ENCODE data around the gene TBX5. TPM values are rescaled to one million over a fixed set of nuclear protein-coding genes. Genes with fewer than 3 reads are reported as not detected.

TBX5 gene
- total and polyA plus RNA-seq, 2 experiments from 2014 or later = 0.21 TPM; not detected in 1

DNA sequence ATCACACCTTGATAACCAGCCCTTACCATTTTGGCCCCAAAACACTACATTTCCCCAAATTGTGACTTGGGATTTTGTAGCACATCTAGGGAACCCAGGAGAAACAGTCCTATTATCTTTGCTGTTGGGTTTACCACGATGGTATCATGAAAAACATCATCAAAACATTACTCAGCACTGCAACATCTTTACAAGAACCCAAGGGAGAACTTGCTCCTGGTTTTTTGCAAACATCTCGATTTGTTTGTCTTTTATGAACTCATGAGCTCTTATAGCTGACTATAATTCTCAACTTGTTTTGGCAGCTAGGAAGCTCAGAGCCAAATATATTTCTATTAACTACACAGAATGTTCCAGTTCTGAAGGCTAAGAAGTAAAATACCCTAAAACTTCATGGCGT is 65.7 kb downstream of the TBX5 start (continued):
- TF ChIP-seq, protein P1, sequence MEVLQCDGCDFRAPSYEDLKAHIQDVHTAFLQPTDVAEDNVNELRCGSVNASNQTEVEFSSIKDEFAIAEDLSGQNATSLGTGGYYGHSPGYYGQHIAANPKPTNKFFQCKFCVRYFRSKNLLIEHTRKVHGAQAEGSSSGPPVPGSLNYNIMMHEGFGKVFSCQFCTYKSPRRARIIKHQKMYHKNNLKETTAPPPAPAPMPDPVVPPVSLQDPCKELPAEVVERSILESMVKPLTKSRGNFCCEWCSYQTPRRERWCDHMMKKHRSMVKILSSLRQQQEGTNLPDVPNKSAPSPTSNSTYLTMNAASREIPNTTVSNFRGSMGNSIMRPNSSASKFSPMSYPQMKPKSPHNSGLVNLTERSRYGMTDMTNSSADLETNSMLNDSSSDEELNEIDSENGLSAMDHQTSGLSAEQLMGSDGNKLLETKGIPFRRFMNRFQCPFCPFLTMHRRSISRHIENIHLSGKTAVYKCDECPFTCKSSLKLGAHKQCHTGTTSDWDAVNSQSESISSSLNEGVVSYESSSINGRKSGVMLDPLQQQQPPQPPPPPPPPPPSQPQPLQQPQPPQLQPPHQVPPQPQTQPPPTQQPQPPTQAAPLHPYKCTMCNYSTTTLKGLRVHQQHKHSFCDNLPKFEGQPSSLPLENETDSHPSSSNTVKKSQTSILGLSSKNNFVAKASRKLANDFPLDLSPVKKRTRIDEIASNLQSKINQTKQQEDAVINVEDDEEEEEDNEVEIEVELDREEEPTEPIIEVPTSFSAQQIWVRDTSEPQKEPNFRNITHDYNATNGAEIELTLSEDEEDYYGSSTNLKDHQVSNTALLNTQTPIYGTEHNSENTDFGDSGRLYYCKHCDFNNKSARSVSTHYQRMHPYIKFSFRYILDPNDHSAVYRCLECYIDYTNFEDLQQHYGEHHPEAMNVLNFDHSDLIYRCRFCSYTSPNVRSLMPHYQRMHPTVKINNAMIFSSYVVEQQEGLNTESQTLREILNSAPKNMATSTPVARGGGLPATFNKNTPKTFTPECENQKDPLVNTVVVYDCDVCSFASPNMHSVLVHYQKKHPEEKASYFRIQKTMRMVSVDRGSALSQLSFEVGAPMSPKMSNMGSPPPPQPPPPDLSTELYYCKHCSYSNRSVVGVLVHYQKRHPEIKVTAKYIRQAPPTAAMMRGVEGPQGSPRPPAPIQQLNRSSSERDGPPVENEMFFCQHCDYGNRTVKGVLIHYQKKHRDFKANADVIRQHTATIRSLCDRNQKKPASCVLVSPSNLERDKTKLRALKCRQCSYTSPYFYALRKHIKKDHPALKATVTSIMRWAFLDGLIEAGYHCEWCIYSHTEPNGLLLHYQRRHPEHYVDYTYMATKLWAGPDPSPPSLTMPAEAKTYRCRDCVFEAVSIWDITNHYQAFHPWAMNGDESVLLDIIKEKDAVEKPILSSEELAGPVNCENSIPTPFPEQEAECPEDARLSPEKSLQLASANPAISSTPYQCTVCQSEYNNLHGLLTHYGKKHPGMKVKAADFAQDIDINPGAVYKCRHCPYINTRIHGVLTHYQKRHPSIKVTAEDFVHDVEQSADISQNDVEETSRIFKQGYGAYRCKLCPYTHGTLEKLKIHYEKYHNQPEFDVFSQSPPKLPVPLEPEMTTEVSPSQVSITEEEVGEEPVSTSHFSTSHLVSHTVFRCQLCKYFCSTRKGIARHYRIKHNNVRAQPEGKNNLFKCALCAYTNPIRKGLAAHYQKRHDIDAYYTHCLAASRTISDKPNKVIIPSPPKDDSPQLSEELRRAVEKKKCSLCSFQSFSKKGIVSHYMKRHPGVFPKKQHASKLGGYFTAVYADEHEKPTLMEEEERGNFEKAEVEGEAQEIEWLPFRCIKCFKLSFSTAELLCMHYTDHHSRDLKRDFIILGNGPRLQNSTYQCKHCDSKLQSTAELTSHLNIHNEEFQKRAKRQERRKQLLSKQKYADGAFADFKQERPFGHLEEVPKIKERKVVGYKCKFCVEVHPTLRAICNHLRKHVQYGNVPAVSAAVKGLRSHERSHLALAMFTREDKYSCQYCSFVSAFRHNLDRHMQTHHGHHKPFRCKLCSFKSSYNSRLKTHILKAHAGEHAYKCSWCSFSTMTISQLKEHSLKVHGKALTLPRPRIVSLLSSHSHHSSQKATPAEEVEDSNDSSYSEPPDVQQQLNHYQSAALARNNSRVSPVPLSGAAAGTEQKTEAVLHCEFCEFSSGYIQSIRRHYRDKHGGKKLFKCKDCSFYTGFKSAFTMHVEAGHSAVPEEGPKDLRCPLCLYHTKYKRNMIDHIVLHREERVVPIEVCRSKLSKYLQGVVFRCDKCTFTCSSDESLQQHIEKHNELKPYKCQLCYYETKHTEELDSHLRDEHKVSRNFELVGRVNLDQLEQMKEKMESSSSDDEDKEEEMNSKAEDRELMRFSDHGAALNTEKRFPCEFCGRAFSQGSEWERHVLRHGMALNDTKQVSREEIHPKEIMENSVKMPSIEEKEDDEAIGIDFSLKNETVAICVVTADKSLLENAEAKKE (CRISPR knock-in tag; IDR thresholded peaks at IDR 0.05) = no peak
- TF ChIP-seq POLR2AphosphoS5 (IDR thresholded peaks at IDR 0.05; ENCODE audit: low read depth) = no peak
- TF ChIP-seq, protein P2, sequence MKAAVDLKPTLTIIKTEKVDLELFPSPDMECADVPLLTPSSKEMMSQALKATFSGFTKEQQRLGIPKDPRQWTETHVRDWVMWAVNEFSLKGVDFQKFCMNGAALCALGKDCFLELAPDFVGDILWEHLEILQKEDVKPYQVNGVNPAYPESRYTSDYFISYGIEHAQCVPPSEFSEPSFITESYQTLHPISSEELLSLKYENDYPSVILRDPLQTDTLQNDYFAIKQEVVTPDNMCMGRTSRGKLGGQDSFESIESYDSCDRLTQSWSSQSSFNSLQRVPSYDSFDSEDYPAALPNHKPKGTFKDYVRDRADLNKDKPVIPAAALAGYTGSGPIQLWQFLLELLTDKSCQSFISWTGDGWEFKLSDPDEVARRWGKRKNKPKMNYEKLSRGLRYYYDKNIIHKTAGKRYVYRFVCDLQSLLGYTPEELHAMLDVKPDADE (IDR thresholded peaks at IDR 0.05) = no peak

DNA sequence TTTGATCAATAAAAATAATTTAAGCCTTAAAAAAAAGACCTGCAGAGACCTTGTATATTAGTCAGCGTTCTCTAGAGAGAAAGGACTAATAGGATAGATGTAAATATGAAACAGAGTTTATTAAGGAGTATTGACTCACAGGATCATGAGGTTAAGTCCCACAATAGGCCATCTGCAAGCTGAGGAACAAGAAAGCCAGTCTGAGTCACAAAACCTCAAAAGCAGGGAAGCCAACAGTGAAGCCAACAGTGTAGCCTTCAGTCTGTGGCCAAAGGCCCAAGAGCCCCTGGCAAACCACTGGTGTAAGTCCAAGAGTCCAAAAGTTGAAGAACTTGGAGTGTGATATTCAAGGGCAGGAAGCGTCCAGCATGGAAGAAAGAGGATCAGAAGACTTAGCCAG is 66.3 kb downstream of the TBX5 start:
- H3F3A ChIP-seq (replicated peaks; ENCODE audit: low read depth) = no peaks in the 10 kb centered on the region
- Mint-ChIP-seq H3K4me1 (peaks cover 29% of the 10 kb centered on the region), H3K4me3 (no peak overlapping the region), H3K9me3 (peaks cover 10% of the 10 kb centered on the region), H3K27me3 (ENCODE audit: insufficient read depth, low read depth, poor library complexity) (peaks cover 7% of the 10 kb centered on the region), H3K27ac (no peak overlapping the region; the same call in 1 of the 2 replicates), H3K36me3 (ENCODE audit: low read depth) (0 out of 3 replicates have a peak, but pooled peaks cover 2% of the 10 kb centered on the region)
- peaks cover 18% of the 10 kb centered on the region for H3K9me2 ChIP-seq (ENCODE audit: insufficient read depth)
- DNase-seq (ENCODE audit: low spot score) (no peak), ATAC-seq (no peak)
- H2AFZ ChIP-seq = no peak overlapping the region
- no peak overlapping the region for H3K4me2 ChIP-seq
- no peak overlapping the region for H3K27ac ChIP-seq (ENCODE audit: low read depth)
- no peak overlapping the region for H3K4me3 ChIP-seq
- H3K79me2 ChIP-seq (replicated peaks; ENCODE audit: insufficient read depth) = no peaks in the 10 kb centered on the region
- no peaks in the 10 kb centered on the region for H3K27me3 ChIP-seq (ENCODE audit: insufficient read depth)
- peaks cover 22% of the 10 kb centered on the region for H3K4me1 ChIP-seq (ENCODE audit: insufficient read depth)
- H3K36me3 ChIP-seq (ENCODE audit: insufficient read depth) = no peaks in the 10 kb centered on the region
- no peaks in the 10 kb centered on the region for H4K20me1 ChIP-seq (replicated peaks; ENCODE audit: insufficient read depth)
- TF ChIP-seq, protein P3, sequence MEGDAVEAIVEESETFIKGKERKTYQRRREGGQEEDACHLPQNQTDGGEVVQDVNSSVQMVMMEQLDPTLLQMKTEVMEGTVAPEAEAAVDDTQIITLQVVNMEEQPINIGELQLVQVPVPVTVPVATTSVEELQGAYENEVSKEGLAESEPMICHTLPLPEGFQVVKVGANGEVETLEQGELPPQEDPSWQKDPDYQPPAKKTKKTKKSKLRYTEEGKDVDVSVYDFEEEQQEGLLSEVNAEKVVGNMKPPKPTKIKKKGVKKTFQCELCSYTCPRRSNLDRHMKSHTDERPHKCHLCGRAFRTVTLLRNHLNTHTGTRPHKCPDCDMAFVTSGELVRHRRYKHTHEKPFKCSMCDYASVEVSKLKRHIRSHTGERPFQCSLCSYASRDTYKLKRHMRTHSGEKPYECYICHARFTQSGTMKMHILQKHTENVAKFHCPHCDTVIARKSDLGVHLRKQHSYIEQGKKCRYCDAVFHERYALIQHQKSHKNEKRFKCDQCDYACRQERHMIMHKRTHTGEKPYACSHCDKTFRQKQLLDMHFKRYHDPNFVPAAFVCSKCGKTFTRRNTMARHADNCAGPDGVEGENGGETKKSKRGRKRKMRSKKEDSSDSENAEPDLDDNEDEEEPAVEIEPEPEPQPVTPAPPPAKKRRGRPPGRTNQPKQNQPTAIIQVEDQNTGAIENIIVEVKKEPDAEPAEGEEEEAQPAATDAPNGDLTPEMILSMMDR (conservative IDR thresholded peaks at IDR 0.05; ENCODE audit: low read depth in 2 of 2) = no peak
- no peak for TF ChIP-seq STAT1 (IDR thresholded peaks at IDR 0.05; ENCODE audit: unreplicated experiment)
- no peak for TF ChIP-seq POLR2AphosphoS5 (IDR thresholded peaks at IDR 0.05; ENCODE audit: low read depth)
- TF ChIP-seq, protein P2 (IDR thresholded peaks at IDR 0.05) = no peak
- no peak for TF ChIP-seq NANOG (IDR thresholded peaks at IDR 0.05; ENCODE audit: borderline replicate concordance)
- TF ChIP-seq, protein P4, sequence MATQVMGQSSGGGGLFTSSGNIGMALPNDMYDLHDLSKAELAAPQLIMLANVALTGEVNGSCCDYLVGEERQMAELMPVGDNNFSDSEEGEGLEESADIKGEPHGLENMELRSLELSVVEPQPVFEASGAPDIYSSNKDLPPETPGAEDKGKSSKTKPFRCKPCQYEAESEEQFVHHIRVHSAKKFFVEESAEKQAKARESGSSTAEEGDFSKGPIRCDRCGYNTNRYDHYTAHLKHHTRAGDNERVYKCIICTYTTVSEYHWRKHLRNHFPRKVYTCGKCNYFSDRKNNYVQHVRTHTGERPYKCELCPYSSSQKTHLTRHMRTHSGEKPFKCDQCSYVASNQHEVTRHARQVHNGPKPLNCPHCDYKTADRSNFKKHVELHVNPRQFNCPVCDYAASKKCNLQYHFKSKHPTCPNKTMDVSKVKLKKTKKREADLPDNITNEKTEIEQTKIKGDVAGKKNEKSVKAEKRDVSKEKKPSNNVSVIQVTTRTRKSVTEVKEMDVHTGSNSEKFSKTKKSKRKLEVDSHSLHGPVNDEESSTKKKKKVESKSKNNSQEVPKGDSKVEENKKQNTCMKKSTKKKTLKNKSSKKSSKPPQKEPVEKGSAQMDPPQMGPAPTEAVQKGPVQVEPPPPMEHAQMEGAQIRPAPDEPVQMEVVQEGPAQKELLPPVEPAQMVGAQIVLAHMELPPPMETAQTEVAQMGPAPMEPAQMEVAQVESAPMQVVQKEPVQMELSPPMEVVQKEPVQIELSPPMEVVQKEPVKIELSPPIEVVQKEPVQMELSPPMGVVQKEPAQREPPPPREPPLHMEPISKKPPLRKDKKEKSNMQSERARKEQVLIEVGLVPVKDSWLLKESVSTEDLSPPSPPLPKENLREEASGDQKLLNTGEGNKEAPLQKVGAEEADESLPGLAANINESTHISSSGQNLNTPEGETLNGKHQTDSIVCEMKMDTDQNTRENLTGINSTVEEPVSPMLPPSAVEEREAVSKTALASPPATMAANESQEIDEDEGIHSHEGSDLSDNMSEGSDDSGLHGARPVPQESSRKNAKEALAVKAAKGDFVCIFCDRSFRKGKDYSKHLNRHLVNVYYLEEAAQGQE (IDR thresholded peaks at IDR 0.05; ENCODE audit: unreplicated experiment) = no peak
- TF ChIP-seq ZNF114 (CRISPR knock-in tag; IDR thresholded peaks at IDR 0.05) = no peak
- TF ChIP-seq JUNB (IDR thresholded peaks at IDR 0.05; ENCODE audit: unreplicated experiment) = no peak
- no peak for TF ChIP-seq ZNF331 (CRISPR knock-in tag; IDR thresholded peaks at IDR 0.05; ENCODE audit: low read depth)
